ENCODE results near the gene MICA.

GRCh38 chr6:31394381-31394780 lies 9.0 kb upstream of the MICA start:
- TF ChIP-seq CTCF (IDR thresholded peaks at IDR 0.05 in 8 of 11, conservative IDR thresholded peaks at IDR 0.05 in 3 of 11) = no peak
- TF ChIP-seq POLR2AphosphoS5 (IDR thresholded peaks at IDR 0.05) = no peak
- no peak for TF ChIP-seq POLR2A (IDR thresholded peaks at IDR 0.05)
